Activated naive CD4-positive, alpha-beta T cell treated with anti-CD3 and anti-CD28 coated beads, Interleukin-2, amount 10 ng/mL, durations not matched to agents 7 days and 5 days (primary cell): ENCODE data around the gene ETV2.

Experiments
- CTCF ChIA-PET: fragments of 350-600 bp; sonication (Branson Sonifier 250); formaldehyde crosslinking; loops from one replicate; lab custom pipeline; 2021; ENCODE audit warnings: antibody characterized with exemption; lab: Charles Lee
- DNase-seq: peaks from one replicate; pipeline ENCODE4 v3.0.0-alpha.2; 2020
- H3K27ac Mint-ChIP-seq: one replicate; pipeline ENCODE4 v1.8.0; 2021; ENCODE audit warnings: mild to moderate bottlenecking, moderate library complexity, mixed read lengths
- H3K27me3 Mint-ChIP-seq: one replicate; pipeline ENCODE4 v1.8.0; 2021; ENCODE audit warnings: mild to moderate bottlenecking, mixed read lengths
- H3K36me3 Mint-ChIP-seq: one replicate; pipeline ENCODE4 v1.8.0; 2021; ENCODE audit warnings: mixed read lengths
- H3K4me1 Mint-ChIP-seq: one replicate; pipeline ENCODE4 v1.8.0; 2021; ENCODE audit warnings: mixed read lengths
- H3K4me3 Mint-ChIP-seq: one replicate; pipeline ENCODE4 v1.8.0; 2021; ENCODE audit warnings: mild to moderate bottlenecking, moderate library complexity, mixed read lengths
- H3K9me3 Mint-ChIP-seq: one replicate; pipeline ENCODE4 v1.8.0; 2021; ENCODE audit warnings: mixed read lengths

The ETV2 gene

GRCh38 chr19:35615036-35615435 is 26.5 kb upstream of the ETV2 start:
- DNase-seq, result no peak
- Mint-ChIP-seq H3K27me3 (peaks cover 4% of the 10 kb centered on the region), H3K36me3 (peaks cover 12% of the 10 kb centered on the region), H3K9me3 (no peaks in the 10 kb centered on the region), H3K4me3 (no peak overlapping the region), H3K27ac (no peak overlapping the region), H3K4me1 (peaks cover 41% of the 10 kb centered on the region)
- CTCF ChIA-PET, result no interaction called here

- CTCF ChIA-PET, result no interaction called here
- DNase-seq, result no peak
- no peaks in the 10 kb centered on the region for H3K9me3 Mint-ChIP-seq
- no peaks in the 10 kb centered on the region for H3K27me3 Mint-ChIP-seq
- H3K27ac Mint-ChIP-seq, result no peak overlapping the region
- H3K36me3 Mint-ChIP-seq, result peaks cover 30% of the 10 kb centered on the region
- peaks cover 5% of the 10 kb centered on the region for H3K4me1 Mint-ChIP-seq
- no peak overlapping the region for H3K4me3 Mint-ChIP-seq
Measured at GRCh38 chr19:35618857-35619256, 22.7 kb upstream of the ETV2 start.

GRCh38 chr19:35619290-35619923 is 22.1 kb upstream of the ETV2 start:
- H3K27ac Mint-ChIP-seq, result no peak overlapping the region
- peaks cover 30% of the 10 kb centered on the region for H3K36me3 Mint-ChIP-seq
- no peak overlapping the region for H3K4me3 Mint-ChIP-seq
- no peak for DNase-seq
- H3K9me3 Mint-ChIP-seq, result no peaks in the 10 kb centered on the region
- CTCF ChIA-PET, result no interaction called here
- H3K4me1 Mint-ChIP-seq, result peaks cover 3% of the 10 kb centered on the region
- H3K27me3 Mint-ChIP-seq, result no peaks in the 10 kb centered on the region

GRCh38 chr19:35620001-35620400 is 21.5 kb upstream of the ETV2 start:
- CTCF ChIA-PET, result no interaction called here
- Mint-ChIP-seq H3K27me3 (no peaks in the 10 kb centered on the region), H3K27ac (no peak overlapping the region)

GRCh38 chr19:35621708-35622107 is 19.8 kb upstream of the ETV2 start:
- H3K36me3 Mint-ChIP-seq, result peaks cover 25% of the 10 kb centered on the region
- CTCF ChIA-PET, result no interaction called here
- no peak for DNase-seq
- H3K4me1 Mint-ChIP-seq, result peaks cover 2% of the 10 kb centered on the region
- H3K9me3 Mint-ChIP-seq, result no peaks in the 10 kb centered on the region
- H3K27ac Mint-ChIP-seq, result peak overlapping the region; percentile 34
- no peaks in the 10 kb centered on the region for H3K27me3 Mint-ChIP-seq
- no peak overlapping the region for H3K4me3 Mint-ChIP-seq

More at GRCh38 chr19:35620001-35620400, 21.5 kb upstream of the ETV2 start:
- H3K4me3 Mint-ChIP-seq, result no peak overlapping the region
- peaks cover 27% of the 10 kb centered on the region for H3K36me3 Mint-ChIP-seq
- DNase-seq, result no peak
- H3K4me1 Mint-ChIP-seq, result no peaks in the 10 kb centered on the region
- no peaks in the 10 kb centered on the region for H3K9me3 Mint-ChIP-seq

GRCh38 chr19:35622750-35623149 is 18.8 kb upstream of the ETV2 start:
- CTCF ChIA-PET, result no interaction called here
- Mint-ChIP-seq H3K27ac (no peak overlapping the region), H3K4me3 (no peak overlapping the region), H3K27me3 (no peaks in the 10 kb centered on the region), H3K36me3 (peaks cover 25% of the 10 kb centered on the region), H3K4me1 (peaks cover 2% of the 10 kb centered on the region), H3K9me3 (no peaks in the 10 kb centered on the region)
- DNase-seq, result no peak

GRCh38 chr19:35623327-35624010 is 18.1 kb upstream of the ETV2 start:
- DNase-seq, result no peak
- Mint-ChIP-seq H3K27ac (no peak overlapping the region), H3K27me3 (no peaks in the 10 kb centered on the region), H3K9me3 (no peaks in the 10 kb centered on the region), H3K4me1 (peaks cover 7% of the 10 kb centered on the region), H3K36me3 (peaks cover 23% of the 10 kb centered on the region), H3K4me3 (no peak overlapping the region)
- CTCF ChIA-PET, result no interaction called here

GRCh38 chr19:35628264-35628564 is 13.3 kb upstream of the ETV2 start:
- Mint-ChIP-seq H3K4me3 (peak overlapping the region; percentile 100), H3K9me3 (no peaks in the 10 kb centered on the region), H3K36me3 (peaks cover 34% of the 10 kb centered on the region), H3K27me3 (no peaks in the 10 kb centered on the region), H3K4me1 (peaks cover 22% of the 10 kb centered on the region), H3K27ac (peak overlapping the region; percentile 99)
- DNase-seq, result no peak
- CTCF ChIA-PET, result no interaction called here

- H3K4me3 Mint-ChIP-seq, result peak within 1 kb of the TSS; percentile 100
- peak; percentile 97 for DNase-seq
- peaks cover 22% of the 10 kb centered on the region for H3K4me1 Mint-ChIP-seq
- H3K27me3 Mint-ChIP-seq, result no peaks in the 10 kb centered on the region
- H3K9me3 Mint-ChIP-seq, result no peaks in the 10 kb centered on the region
- peaks cover 38% of the 10 kb centered on the region for H3K36me3 Mint-ChIP-seq
- CTCF ChIA-PET, result no interaction called here
- peak within 1 kb of the TSS; percentile 99 for H3K27ac Mint-ChIP-seq
Measured at GRCh38 chr19:35628565-35629331, 12.8 kb upstream of the ETV2 start, which contains the start of gene RBM42. RBM42 (plus strand) TSS chr19:35629036; CDS start chr19:35629154, 118 bp downstream.

- no peak for DNase-seq
- Mint-ChIP-seq H3K4me1 (peaks cover 22% of the 10 kb centered on the region), H3K27ac (peak overlapping the region; percentile 99), H3K36me3 (peaks cover 41% of the 10 kb centered on the region), H3K27me3 (no peaks in the 10 kb centered on the region), H3K9me3 (no peaks in the 10 kb centered on the region), H3K4me3 (peak overlapping the region; percentile 100)
- CTCF ChIA-PET, result interaction anchor here (1.3 kb wide), 1 partner anchor 81 kb away, joined by 3 read pairs; no protein-coding TSS in a partner anchor
Measured at GRCh38 chr19:35629332-35629633, 12.3 kb upstream of the ETV2 start.

GRCh38 chr19:35633727-35634440 is 7.7 kb upstream of the ETV2 start:
- Mint-ChIP-seq H3K27ac (no peak overlapping the region), H3K4me1 (peaks cover 11% of the 10 kb centered on the region), H3K9me3 (no peaks in the 10 kb centered on the region), H3K27me3 (no peaks in the 10 kb centered on the region), H3K36me3 (peaks cover 54% of the 10 kb centered on the region), H3K4me3 (no peak overlapping the region)
- no peak for DNase-seq
- CTCF ChIA-PET, result no interaction called here

GRCh38 chr19:35636651-35637050 is 4.9 kb upstream of the ETV2 start:
- DNase-seq, result no peak
- H3K4me1 Mint-ChIP-seq, result peaks cover 6% of the 10 kb centered on the region
- H3K27me3 Mint-ChIP-seq, result no peaks in the 10 kb centered on the region
- H3K27ac Mint-ChIP-seq, result no peak overlapping the region
- H3K4me3 Mint-ChIP-seq, result no peak overlapping the region
- H3K36me3 Mint-ChIP-seq, result peaks cover 41% of the 10 kb centered on the region
- H3K9me3 Mint-ChIP-seq, result no peaks in the 10 kb centered on the region
- CTCF ChIA-PET, result no interaction called here

GRCh38 chr19:35637165-35637564 is 4.4 kb upstream of the ETV2 start:
- H3K4me1 Mint-ChIP-seq, result peaks cover 12% of the 10 kb centered on the region
- CTCF ChIA-PET, result no interaction called here
- no peaks in the 10 kb centered on the region for H3K27me3 Mint-ChIP-seq
- H3K36me3 Mint-ChIP-seq, result peaks cover 36% of the 10 kb centered on the region
- H3K27ac Mint-ChIP-seq, result no peak overlapping the region
- H3K9me3 Mint-ChIP-seq, result no peaks in the 10 kb centered on the region
- no peak overlapping the region for H3K4me3 Mint-ChIP-seq
- no peak for DNase-seq

GRCh38 chr19:35639321-35639639 is 2.3 kb upstream of the ETV2 start:
- Mint-ChIP-seq H3K4me3 (no peak overlapping the region), H3K36me3 (peaks cover 19% of the 10 kb centered on the region), H3K27ac (no peak overlapping the region), H3K9me3 (no peaks in the 10 kb centered on the region), H3K27me3 (no peaks in the 10 kb centered on the region), H3K4me1 (peaks cover 25% of the 10 kb centered on the region)
- DNase-seq, result no peak
- CTCF ChIA-PET, result no interaction called here
